ENCODE measurements around the gene DDX5.
"Not testable (repeated sequence)": the region's sequence is repeated elsewhere in the genome, so short reads cannot be mapped to it uniquely, and the experiment has no call there.

Gene DDX5

GRCh38 chr17:64466019-64466735 is 39.9 kb downstream of the DDX5 start:
- no peak for TF ChIP-seq ESRRG (CRISPR knock-in tag; IDR thresholded peaks at IDR 0.05)
- no peak for TF ChIP-seq ZC3H10 (CRISPR knock-in tag; IDR thresholded peaks at IDR 0.05)
- no peak for TF ChIP-seq RARB (CRISPR knock-in tag; IDR thresholded peaks at IDR 0.05)
- TF ChIP-seq ZFP3 (CRISPR knock-in tag; IDR thresholded peaks at IDR 0.05), result no peak
- TF ChIP-seq TCF4 (CRISPR knock-in tag; IDR thresholded peaks at IDR 0.05; ENCODE audit: borderline replicate concordance), result no peak
- TF ChIP-seq ZFP30 (CRISPR knock-in tag; IDR thresholded peaks at IDR 0.05), result no peak
- TF ChIP-seq ZNF70 (CRISPR knock-in tag; IDR thresholded peaks at IDR 0.05), result no peak
- ATAC-seq, result no peak; the same call in 2 of the 3 replicates

- no peak for ATAC-seq
- TF ChIP-seq TOX (CRISPR knock-in tag; IDR thresholded peaks at IDR 0.05; ENCODE audit: borderline replicate concordance) (no peak), CSRNP3 (CRISPR knock-in tag; IDR thresholded peaks at IDR 0.05) (no peak), CREB5 (CRISPR knock-in tag; IDR thresholded peaks at IDR 0.05; ENCODE audit: low read depth) (no peak), TCF4 (CRISPR knock-in tag; IDR thresholded peaks at IDR 0.05; ENCODE audit: borderline replicate concordance) (no peak), GLIS3 (CRISPR knock-in tag; IDR thresholded peaks at IDR 0.05) (no peak), ZNF8 (CRISPR knock-in tag; IDR thresholded peaks at IDR 0.05) (no peak), PPARA (CRISPR knock-in tag; IDR thresholded peaks at IDR 0.05; ENCODE audit: borderline replicate concordance) (no peak), POU6F1 (CRISPR knock-in tag; IDR thresholded peaks at IDR 0.05; ENCODE audit: borderline replicate concordance, low read depth) (no peak), TSHZ2 (CRISPR knock-in tag; IDR thresholded peaks at IDR 0.05) (no peak), ZC3H10 (CRISPR knock-in tag; IDR thresholded peaks at IDR 0.05) (no peak), BACH2 (CRISPR knock-in tag; IDR thresholded peaks at IDR 0.05; ENCODE audit: borderline replicate concordance) (no peak), RARB (CRISPR knock-in tag; IDR thresholded peaks at IDR 0.05) (no peak)
Measured at GRCh38 chr17:64461788-64462187, 44.3 kb downstream of the DDX5 start.

GRCh38 chr17:64460955-64461354 is 45.1 kb downstream of the DDX5 start:
- no peak for ATAC-seq

GRCh38 chr17:64459818-64460217 is 46.3 kb downstream of the DDX5 start:
- not testable (repeated sequence) for ATAC-seq

More at GRCh38 chr17:64460955-64461354, 45.1 kb downstream of the DDX5 start:
- TF ChIP-seq ZFP3 (CRISPR knock-in tag; IDR thresholded peaks at IDR 0.05) (no peak), CSDC2 (CRISPR knock-in tag; IDR thresholded peaks at IDR 0.05) (no peak), OSR1 (CRISPR knock-in tag; IDR thresholded peaks at IDR 0.05) (no peak), CSRNP3 (CRISPR knock-in tag; IDR thresholded peaks at IDR 0.05) (no peak)
